T-cell (primary cell): ENCODE data around the gene ANKS1A. TPM values are rescaled to one million over a fixed set of nuclear protein-coding genes. Genes with fewer than 3 reads are reported as not detected.

Source experiments
- ATAC-seq, 4 experiments: fragments of 200-7000 bp in 3 of 4; fragments of 150-1000 bp in 1 of 4; cut with Tn5 transposase; replicated peaks in 1 of 4; 1 replicate in 3 of 4; 2 replicates in 1 of 4; pipeline ENCODE4 v1.10.0; 2021; ENCODE audit warnings: moderate library complexity in 3 of 4, mild to moderate bottlenecking in 2 of 4, moderate number of reproducible peaks in 1 of 4
- CTCF ChIA-PET, 2 donors: fragments of 300-600 bp; sonication (Branson Sonifier 250); formaldehyde crosslinking; loops; one replicate each; lab custom pipeline; 2022; ENCODE audit warnings: antibody characterized with exemption in 2 of 2; lab: Charles Lee
- POLR2A ChIA-PET, 2 donors: fragments of 300-600 bp; sonication (Branson Sonifier 250); formaldehyde crosslinking; loops; one replicate each; lab custom pipeline; 2022; ENCODE audit warnings: antibody characterized with exemption in 2 of 2; lab: Charles Lee
- DNase-seq, 35 experiments: peaks; one replicate each; pipeline versions ENCODE4 v3.0.0 to v3.0.0-alpha.2; 2013 to 2023
- H3K27ac ChIP-seq: one replicate; pipeline ENCODE4 v1.5.1; 2013; ENCODE audit warnings: low read length
- H3K27me3 ChIP-seq, 2 experiments: replicated peaks in 1 of 2; 1 replicate in 1 of 2; 2 replicates in 1 of 2; pipeline versions ENCODE4 v1.6.1 to v1.7.0; 2013; ENCODE audit warnings: low read length in 1 of 2, mixed read lengths in 1 of 2; ENCODE audit not compliant: control insufficient read depth in 2 of 2, insufficient read depth in 2 of 2; ENCODE audit errors: extremely low read depth in 1 of 2
- H3K36me3 ChIP-seq, 2 donors: 1 replicate in 1 of 2; 2 replicates in 1 of 2; pipeline versions ENCODE4 v1.6.1 to v1.7.0; 2013; ENCODE audit warnings: low read length in 1 of 2; ENCODE audit not compliant: control insufficient read depth in 2 of 2, insufficient read depth in 1 of 2; ENCODE audit errors: extremely low read depth in 1 of 2
- H3K4me1 ChIP-seq, 2 experiments: 1 replicate in 1 of 2; 2 replicates in 1 of 2; pipeline versions ENCODE4 v1.6.1 to v1.7.0; 2013; ENCODE audit warnings: low read length in 2 of 2, mixed read lengths in 1 of 2; ENCODE audit not compliant: insufficient read depth in 2 of 2, control insufficient read depth in 1 of 2; ENCODE audit errors: extremely low read depth in 1 of 2
- H3K4me3 ChIP-seq, 2 donors: 1 replicate in 1 of 2; 2 replicates in 1 of 2; pipeline versions ENCODE4 v1.5.1 to v1.7.0; 2013; ENCODE audit warnings: mild to moderate bottlenecking in 2 of 2, low read length in 1 of 2, moderate library complexity in 1 of 2; ENCODE audit not compliant: control insufficient read depth in 1 of 2; ENCODE audit errors: extremely low read depth in 1 of 2
- H3K9me3 ChIP-seq: 2 replicates; pipeline ENCODE4 v1.7.0; 2013
- H3K27ac Mint-ChIP-seq, 2 donors: one replicate each; pipeline ENCODE4 v1.8.0; 2020 to 2021; ENCODE audit warnings: mild to moderate bottlenecking in 2 of 2, mixed read lengths in 2 of 2
- H3K27me3 Mint-ChIP-seq, 2 donors: one replicate each; pipeline ENCODE4 v1.8.0; 2021 to 2022; ENCODE audit warnings: mixed read lengths in 2 of 2
- H3K36me3 Mint-ChIP-seq: one replicate; pipeline ENCODE4 v1.8.0; 2021; ENCODE audit warnings: mixed read lengths
- H3K4me1 Mint-ChIP-seq, 3 donors: one replicate each; pipeline ENCODE4 v1.8.0; 2020 to 2022; ENCODE audit warnings: mixed read lengths in 3 of 3, mild to moderate bottlenecking in 1 of 3
- H3K4me3 Mint-ChIP-seq, 3 donors: one replicate each; pipeline ENCODE4 v1.8.0; 2020 to 2022; ENCODE audit warnings: mild to moderate bottlenecking in 3 of 3, mixed read lengths in 3 of 3, moderate library complexity in 3 of 3
- H3K9me3 Mint-ChIP-seq, 3 donors: one replicate each; pipeline ENCODE4 v1.8.0; 2020 to 2022; ENCODE audit warnings: mixed read lengths in 3 of 3
- WGBS: methylation state at CpG from one replicate; pipeline ENCODE4 v1.1.5; 2013; ENCODE audit warnings: missing lambda C conversion rate; ENCODE audit not compliant: insufficient coverage; 5-methylcytosine and 5-hydroxymethylcytosine counted together
- total RNA-seq, 35 experiments: library from RNA in 6 of 35; stranded (reverse) in 6 of 35; fragments of 120-200 nt in 1 of 35; gene quantifications; one replicate each; pipeline versions ENCODE4 v1.2.1 to v1.2.4 and lab custom pipeline; 2013 to 2026

ANKS1A gene
- total RNA-seq, 5 donors from 2014 or later (not counting 1 experiment from before 2014, with no cell fraction given) = 11.1 to 14.4 (median 11.7) TPM

DNA sequence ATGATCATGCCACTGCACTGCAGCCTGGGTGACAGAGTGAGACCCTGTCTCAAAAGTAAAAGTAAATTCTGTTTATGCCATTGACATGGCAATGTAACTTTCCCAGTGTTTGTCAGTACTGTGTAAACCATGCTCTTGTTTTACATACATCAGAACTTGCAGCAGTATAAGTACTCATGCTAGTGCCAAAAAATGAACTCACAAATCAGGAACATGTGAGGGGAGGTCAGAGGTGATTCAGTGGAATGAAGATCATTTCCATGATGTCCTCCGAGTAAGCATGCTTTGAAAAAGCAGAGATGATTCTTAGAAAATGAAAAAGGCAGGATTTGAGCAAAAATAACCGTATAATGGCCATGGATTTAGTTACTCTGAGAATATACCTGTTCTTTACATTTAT, 81.9 kb downstream of the ANKS1A start:
- peaks cover 41% of the 10 kb centered on the region for H3K36me3 Mint-ChIP-seq
- ATAC-seq (no peak), DNase-seq (no peak)
- no peaks in the 10 kb centered on the region for H3K4me1 Mint-ChIP-seq
- H3K27me3 Mint-ChIP-seq = no peaks in the 10 kb centered on the region
- H3K27ac Mint-ChIP-seq = no peak overlapping the region
- Histone ChIP-seq H3K9me3 (no peaks in the 10 kb centered on the region), H3K36me3 (peaks cover 10 to 11% of the 10 kb centered on the region in 2 donors), H3K4me3 (no peak overlapping the region), H3K27ac (no peak overlapping the region), H3K4me1 (no peaks in the 10 kb centered on the region), H3K27me3 (no peaks in the 10 kb centered on the region)
- ChIA-PET POLR2A (no interaction called here), CTCF (no interaction called here)
- H3K4me3 Mint-ChIP-seq = no peak overlapping the region
- no CpG with 5 or more reads among the region's 2 CpGs for WGBS
- no peaks in the 10 kb centered on the region for H3K9me3 Mint-ChIP-seq

DNA sequence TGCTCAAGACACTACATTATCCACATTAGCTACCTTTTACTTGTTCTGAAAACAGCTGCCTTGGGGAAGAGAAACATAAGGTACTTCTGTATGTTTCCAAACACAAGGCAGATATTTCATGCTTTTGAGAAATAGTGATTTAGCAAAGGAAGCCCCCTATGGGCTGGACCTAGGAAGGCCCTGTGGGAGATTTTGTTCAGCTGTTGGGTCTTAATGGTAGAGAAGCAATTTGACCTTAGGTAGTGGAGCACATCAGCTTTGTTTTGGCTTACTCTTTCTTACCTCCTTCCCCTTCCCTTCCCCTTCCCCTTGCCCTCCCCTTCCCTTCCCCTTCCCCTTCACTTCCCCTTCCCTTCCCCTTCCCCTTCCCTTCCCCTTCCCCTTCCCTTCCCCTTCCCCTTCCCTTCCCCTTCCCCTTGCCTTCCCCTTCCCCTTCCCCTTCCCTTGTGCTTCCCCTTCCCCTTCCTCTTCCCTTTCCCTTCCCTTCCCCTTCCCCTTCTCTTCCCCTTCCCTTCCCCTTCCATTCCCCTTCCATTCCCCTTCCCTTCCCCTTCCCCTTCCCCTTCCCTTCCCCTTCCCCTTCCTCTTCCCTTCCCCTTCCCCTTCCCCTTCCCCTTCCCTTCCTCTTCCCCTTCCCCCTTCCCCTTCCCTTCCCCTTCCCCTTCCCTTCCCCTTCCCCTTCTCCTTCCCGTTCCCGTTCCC, 84.6 kb downstream of the ANKS1A start:
- no CpG with 5 or more reads among the region's 2 CpGs for WGBS

DNA sequence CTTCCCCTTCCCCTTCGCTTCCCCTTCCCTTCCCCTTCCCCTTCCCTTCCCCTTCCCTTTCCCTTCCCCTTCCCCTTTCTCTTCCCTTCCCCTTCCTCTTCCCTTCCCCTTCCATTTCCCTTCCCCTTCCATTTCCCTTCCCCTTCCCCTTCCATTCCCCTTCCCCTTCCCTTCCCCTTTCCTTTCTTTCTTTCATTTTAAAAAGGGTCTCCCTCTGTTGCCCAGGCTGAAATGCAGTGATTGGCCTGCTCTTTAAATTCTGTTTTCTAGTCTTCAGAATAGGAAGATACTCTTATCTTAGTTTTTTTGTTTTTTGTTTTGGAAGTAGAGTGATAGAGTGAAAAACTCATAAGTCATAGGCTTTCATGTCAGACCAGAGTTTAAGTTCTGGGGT, 85.2 kb downstream of the ANKS1A start:
- ChIA-PET POLR2A (no interaction called here), CTCF (no interaction called here)
- H3K4me3 ChIP-seq = no peak overlapping the region
- no peaks in the 10 kb centered on the region for H3K4me1 ChIP-seq
- no peaks in the 10 kb centered on the region for H3K9me3 Mint-ChIP-seq
- DNase-seq (no peak), ATAC-seq (no peak)
- H3K27me3 ChIP-seq = no peaks in the 10 kb centered on the region
- H3K4me3 Mint-ChIP-seq = no peak overlapping the region
- H3K9me3 ChIP-seq = no peaks in the 10 kb centered on the region
- peaks cover 29% of the 10 kb centered on the region for H3K36me3 Mint-ChIP-seq
- peaks cover 10 to 14% of the 10 kb centered on the region in 2 donors for H3K36me3 ChIP-seq
- no peaks in the 10 kb centered on the region for H3K27me3 Mint-ChIP-seq
- no CpG with 5 or more reads among the region's 1 CpG for WGBS
- no peak overlapping the region for H3K27ac Mint-ChIP-seq
- no peaks in the 10 kb centered on the region for H3K4me1 Mint-ChIP-seq
- H3K27ac ChIP-seq = no peak overlapping the region

More for the DNA sequence above, 84.6 kb downstream of the ANKS1A start:
- Histone ChIP-seq H3K27me3 (no peaks in the 10 kb centered on the region), H3K27ac (no peak overlapping the region), H3K9me3 (no peaks in the 10 kb centered on the region), H3K36me3 (peaks cover 10 to 14% of the 10 kb centered on the region in 2 donors), H3K4me1 (no peaks in the 10 kb centered on the region), H3K4me3 (no peak overlapping the region)
- H3K27me3 Mint-ChIP-seq = no peaks in the 10 kb centered on the region
- ChIA-PET CTCF (interaction anchor here in 1 of 2 donors (0.5 kb wide), 1 partner anchor 192 kb away, joined by 3 read pairs; no protein-coding TSS in a partner anchor), POLR2A (no interaction called here)
- no peak overlapping the region for H3K4me3 Mint-ChIP-seq
- H3K4me1 Mint-ChIP-seq = no peaks in the 10 kb centered on the region
- ATAC-seq (no peak), DNase-seq (peak in 1 of 35 experiments; percentile 8)
- H3K36me3 Mint-ChIP-seq = peaks cover 26% of the 10 kb centered on the region
- H3K9me3 Mint-ChIP-seq = no peaks in the 10 kb centered on the region
- no peak overlapping the region for H3K27ac Mint-ChIP-seq

DNA sequence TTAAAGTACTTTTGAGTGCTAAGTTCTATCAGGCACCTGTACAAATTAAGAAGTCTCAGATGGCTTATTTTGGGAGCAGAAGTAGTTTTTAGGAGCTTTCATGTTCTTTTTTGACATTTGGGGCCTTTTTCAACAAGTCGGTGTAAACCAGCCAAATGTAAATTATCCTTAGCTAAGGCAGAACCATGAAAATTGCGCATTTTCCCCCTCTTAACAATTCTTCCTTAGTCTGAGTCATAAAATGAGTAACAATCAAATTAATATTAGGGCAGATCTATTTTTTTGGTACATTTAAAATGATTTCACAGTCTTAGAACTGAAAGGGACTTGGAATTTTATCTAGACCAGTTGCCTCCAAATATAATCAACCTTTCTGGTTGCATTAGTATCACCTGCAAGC, 87.2 kb downstream of the ANKS1A start:
- ATAC-seq (no peak), DNase-seq (no peak)
- Histone ChIP-seq H3K27me3 (no peaks in the 10 kb centered on the region), H3K27ac (no peak overlapping the region), H3K4me1 (no peaks in the 10 kb centered on the region), H3K4me3 (no peak overlapping the region), H3K36me3 (peaks cover 4 to 5% of the 10 kb centered on the region in 2 donors), H3K9me3 (no peaks in the 10 kb centered on the region)
- Mint-ChIP-seq H3K4me1 (no peaks in the 10 kb centered on the region), H3K27ac (no peak overlapping the region), H3K27me3 (no peaks in the 10 kb centered on the region), H3K4me3 (no peak overlapping the region), H3K36me3 (peaks cover 15% of the 10 kb centered on the region), H3K9me3 (no peaks in the 10 kb centered on the region)
- POLR2A ChIA-PET = interaction anchor here in 1 of 2 donors (0.6 kb wide), 1 partner anchor 28 kb away, joined by 11 read pairs; no protein-coding TSS in a partner anchor
- no CpG with 5 or more reads among the region's 2 CpGs for WGBS
- CTCF ChIA-PET = no interaction called here

GRCh38 chr6:34979218-34979617, 90.2 kb downstream of the ANKS1A start:
- no peaks in the 10 kb centered on the region for H3K9me3 ChIP-seq
- no peaks in the 10 kb centered on the region for H3K27me3 Mint-ChIP-seq
- DNase-seq (no peak), ATAC-seq (no peak)
- H3K4me1 ChIP-seq = no peaks in the 10 kb centered on the region
- no peaks in the 10 kb centered on the region for H3K4me1 Mint-ChIP-seq
- H3K4me3 Mint-ChIP-seq = no peak overlapping the region
- peaks cover 9 to 24% of the 10 kb centered on the region in 2 donors for H3K36me3 ChIP-seq
- H3K27me3 ChIP-seq = no peaks in the 10 kb centered on the region
- CTCF ChIA-PET = interaction anchor here (0.5 to 0.8 kb wide), 2 partner anchors 401 to 937 kb away, joined by 4 read pairs; no protein-coding TSS in a partner anchor
- H3K36me3 Mint-ChIP-seq = peaks cover 13% of the 10 kb centered on the region
- no peaks in the 10 kb centered on the region for H3K9me3 Mint-ChIP-seq
- no CpG with 5 or more reads among the region's 2 CpGs for WGBS
- POLR2A ChIA-PET = interaction anchor here in 1 of 2 donors (0.7 to 1.0 kb wide), 2 partner anchors 81 to 120 kb away, joined by 3 read pairs; no protein-coding TSS in a partner anchor
- H3K27ac ChIP-seq = no peak overlapping the region
- H3K27ac Mint-ChIP-seq = no peak overlapping the region
- H3K4me3 ChIP-seq = no peak overlapping the region

- no CpG with 5 or more reads among the region's 3 CpGs for WGBS
- H3K9me3 Mint-ChIP-seq = no peaks in the 10 kb centered on the region
- no peaks in the 10 kb centered on the region for H3K27me3 Mint-ChIP-seq
- POLR2A ChIA-PET = interaction anchor here in 1 of 2 donors (0.7 to 1.0 kb wide), 2 partner anchors 82 to 121 kb away, joined by 3 read pairs; no protein-coding TSS in a partner anchor
- Histone ChIP-seq H3K9me3 (no peaks in the 10 kb centered on the region), H3K36me3 (peaks cover 9 to 32% of the 10 kb centered on the region in 2 donors), H3K4me3 (no peak overlapping the region), H3K27ac (no peak overlapping the region), H3K27me3 (no peaks in the 10 kb centered on the region), H3K4me1 (no peaks in the 10 kb centered on the region)
- no peak overlapping the region for H3K27ac Mint-ChIP-seq
- H3K36me3 Mint-ChIP-seq = peaks cover 13% of the 10 kb centered on the region
- H3K4me1 Mint-ChIP-seq = no peaks in the 10 kb centered on the region
- no peak for ATAC-seq
- no peak overlapping the region for H3K4me3 Mint-ChIP-seq
- CTCF ChIA-PET = interaction anchor here in 1 of 2 donors (0.8 kb wide), 1 partner anchor 938 kb away, joined by 4 read pairs; no protein-coding TSS in a partner anchor
- no peak for DNase-seq
Measured at GRCh38 chr6:34979994-34980393, 90.9 kb downstream of the ANKS1A start.
